Testis (tissue), 3 donors: Measurements from ENCODE around the gene NCSTN. TPM values are rescaled to one million over a fixed set of nuclear protein-coding genes. Genes with fewer than 3 reads are reported as not detected.

ENCODE experiments used
- DNase-seq: peaks from one replicate; pipeline ENCODE4 v3.0.0-alpha.2; 2019
- H3K27ac ChIP-seq, 2 donors: fragments of 200-600 bp; sonication (generic); one replicate each; pipeline ENCODE4 v1.5.1; 2019
- H3K27me3 ChIP-seq: fragments of 200-600 bp; sonication (generic); one replicate; pipeline ENCODE4 v1.5.1; 2019
- H3K36me3 ChIP-seq: fragments of 200-600 bp; sonication (generic); one replicate; pipeline ENCODE4 v1.5.1; 2017; ENCODE audit warnings: low read depth; ENCODE audit errors: missing control alignments
- H3K4me1 ChIP-seq: fragments of 200-600 bp; sonication (generic); one replicate; pipeline ENCODE4 v1.5.1; 2019
- H3K4me3 ChIP-seq, 2 donors: fragments of 200-600 bp; sonication (generic); one replicate each; pipeline ENCODE4 v1.5.1; 2017 to 2019
- H3K9me3 ChIP-seq: fragments of 200-600 bp; sonication (generic); one replicate; pipeline ENCODE4 v1.5.1; 2017
- POLR2A ChIP-seq: fragments of 450-650 bp; IDR thresholded peaks from one replicate; pipeline ENCODE4 v1.6.1; 2017; ENCODE audit warnings: antibody characterized with exemption, mild to moderate bottlenecking, moderate library complexity
- WGBS, 2 donors: methylation state at CpG; one replicate each; pipeline ENCODE4 v1.1.5; 2018; 5-methylcytosine and 5-hydroxymethylcytosine counted together
- intact Hi-C: fragments of 100-400 bp; cut with DNase I; formaldehyde crosslinking; loops from one replicate; pipeline ENCODE4 v1.15.1; 2023; ENCODE audit warnings: low total_unique reads
- polyA plus RNA-seq: library from polyadenylated mRNA; stranded (reverse); fragments of 350-450 nt; fragmentation: Illumina TruSeq; extraction: RNeasy Lipid Tissue Mini Kit (QIAGEN cat#74804); gene quantifications from one replicate; pipeline ENCODE4 v1.2.3, GENCODE V29; 2014; ENCODE audit warnings: low read depth, low replicate concordance; ENCODE audit not compliant: insufficient read depth
- total RNA-seq, 2 donors: library from RNA; depleted of rRNA; stranded (reverse); fragments of >200 nt; gene quantifications; one replicate each; pipeline ENCODE4 v1.2.3, GENCODE V29; 2016
- TF ChIP-seq, protein P1 (sequence below), 3 experiments: fragments of 450-650 bp in 2 of 3; fragments of 200-600 bp in 1 of 3; sonication (generic) in 1 of 3; IDR thresholded peaks; one replicate each; pipeline ENCODE4 v1.5.1; 2016 to 2019; ENCODE audit warnings: antibody characterized with exemption in 3 of 3, mild to moderate bottlenecking in 2 of 3, moderate library complexity in 1 of 3

The NCSTN gene
- total and polyA plus RNA-seq, 3 donors from 2014 or later, result 109 to 115 (median 112) TPM

DNA sequence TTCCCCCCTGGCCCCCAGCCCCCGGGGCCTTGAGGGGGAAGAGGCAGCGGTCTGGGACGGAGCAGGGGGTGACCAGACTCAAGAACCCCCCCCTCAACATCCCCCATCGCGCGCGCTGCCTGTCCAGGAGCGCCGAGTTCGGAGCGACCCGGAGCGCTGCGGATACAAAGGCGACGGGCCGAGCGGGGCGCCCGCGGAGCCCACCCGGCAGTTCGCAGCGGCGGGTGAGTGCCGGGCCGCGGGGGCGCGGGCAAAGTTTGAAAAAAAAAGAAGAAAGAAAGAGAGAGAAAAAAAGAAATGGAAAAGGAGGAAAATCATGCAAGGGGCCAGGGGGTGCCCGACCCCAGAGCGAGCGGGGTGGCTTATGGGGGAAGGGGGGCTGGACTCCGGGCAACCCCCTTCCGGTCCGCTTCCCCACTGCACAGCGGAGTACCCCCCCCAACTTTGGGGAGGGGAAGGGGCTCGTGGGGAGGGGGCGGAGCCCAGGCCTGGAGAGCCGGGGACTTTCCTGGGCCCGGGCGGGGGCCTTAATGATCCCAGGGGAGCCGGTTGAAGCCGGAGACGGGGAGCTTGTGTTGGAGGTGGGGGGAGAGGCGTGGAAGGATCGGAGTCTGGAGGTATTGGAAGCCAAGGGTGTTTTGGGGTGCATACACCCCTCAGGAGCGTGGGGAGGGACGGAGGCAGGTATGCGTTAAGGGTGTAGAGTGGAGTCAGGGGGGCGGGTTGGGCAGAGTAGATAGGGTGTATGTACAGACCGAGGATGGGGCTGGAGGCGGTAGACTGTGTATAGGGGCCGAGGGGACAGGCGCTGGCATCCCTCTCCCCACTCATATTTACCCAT is 57.7 kb downstream of the NCSTN start:
- WGBS, 2 donors, result 6% methylated on average over 43 to 55 of the region's 55 CpGs
- Histone ChIP-seq H3K36me3 (no peaks in the 10 kb centered on the region), H3K4me1 (peaks cover 11% of the 10 kb centered on the region), H3K27ac (peak overlapping the region in 1 of 2 donors; percentile 10), H3K4me3 (peak overlapping the region; percentile 74 to 85), H3K9me3 (no peaks in the 10 kb centered on the region), H3K27me3 (no peaks in the 10 kb centered on the region)
- TF ChIP-seq POLR2A, result no peak
- TF ChIP-seq, protein P1, sequence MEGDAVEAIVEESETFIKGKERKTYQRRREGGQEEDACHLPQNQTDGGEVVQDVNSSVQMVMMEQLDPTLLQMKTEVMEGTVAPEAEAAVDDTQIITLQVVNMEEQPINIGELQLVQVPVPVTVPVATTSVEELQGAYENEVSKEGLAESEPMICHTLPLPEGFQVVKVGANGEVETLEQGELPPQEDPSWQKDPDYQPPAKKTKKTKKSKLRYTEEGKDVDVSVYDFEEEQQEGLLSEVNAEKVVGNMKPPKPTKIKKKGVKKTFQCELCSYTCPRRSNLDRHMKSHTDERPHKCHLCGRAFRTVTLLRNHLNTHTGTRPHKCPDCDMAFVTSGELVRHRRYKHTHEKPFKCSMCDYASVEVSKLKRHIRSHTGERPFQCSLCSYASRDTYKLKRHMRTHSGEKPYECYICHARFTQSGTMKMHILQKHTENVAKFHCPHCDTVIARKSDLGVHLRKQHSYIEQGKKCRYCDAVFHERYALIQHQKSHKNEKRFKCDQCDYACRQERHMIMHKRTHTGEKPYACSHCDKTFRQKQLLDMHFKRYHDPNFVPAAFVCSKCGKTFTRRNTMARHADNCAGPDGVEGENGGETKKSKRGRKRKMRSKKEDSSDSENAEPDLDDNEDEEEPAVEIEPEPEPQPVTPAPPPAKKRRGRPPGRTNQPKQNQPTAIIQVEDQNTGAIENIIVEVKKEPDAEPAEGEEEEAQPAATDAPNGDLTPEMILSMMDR (IDR thresholded peaks at IDR 0.05), result no peak
- no peak for DNase-seq
- intact Hi-C loops, result no loop called here

DNA sequence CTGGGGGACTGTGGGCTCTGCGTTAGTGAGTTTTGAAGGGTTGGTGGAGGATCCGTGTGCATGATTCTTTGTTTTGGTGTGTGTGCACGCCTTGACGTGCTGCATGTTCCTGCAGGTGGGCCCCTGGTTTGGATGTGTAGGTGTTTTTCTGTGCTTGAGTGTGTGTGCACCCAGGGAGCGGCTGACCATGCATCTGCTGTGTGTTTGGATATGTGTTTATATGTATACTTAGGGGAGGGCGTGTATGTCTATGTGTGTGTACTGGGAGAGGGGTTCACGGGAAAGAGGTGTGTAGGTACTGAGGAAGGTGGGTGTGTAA is 58.3 kb downstream of the NCSTN start:
- Histone ChIP-seq H3K9me3 (no peaks in the 10 kb centered on the region), H3K4me3 (peak overlapping the region; percentile 74 to 85), H3K36me3 (no peaks in the 10 kb centered on the region), H3K27me3 (no peaks in the 10 kb centered on the region), H3K27ac (no peak overlapping the region), H3K4me1 (peaks cover 11% of the 10 kb centered on the region)
- intact Hi-C loops, result no loop called here
- TF ChIP-seq POLR2A, result no peak
- TF ChIP-seq, protein P1 (IDR thresholded peaks at IDR 0.05), result no peak
- DNase-seq, result no peak
- 42 to 52% methylated on average over 5 to 7 of the region's 7 CpGs for WGBS, 2 donors

DNA sequence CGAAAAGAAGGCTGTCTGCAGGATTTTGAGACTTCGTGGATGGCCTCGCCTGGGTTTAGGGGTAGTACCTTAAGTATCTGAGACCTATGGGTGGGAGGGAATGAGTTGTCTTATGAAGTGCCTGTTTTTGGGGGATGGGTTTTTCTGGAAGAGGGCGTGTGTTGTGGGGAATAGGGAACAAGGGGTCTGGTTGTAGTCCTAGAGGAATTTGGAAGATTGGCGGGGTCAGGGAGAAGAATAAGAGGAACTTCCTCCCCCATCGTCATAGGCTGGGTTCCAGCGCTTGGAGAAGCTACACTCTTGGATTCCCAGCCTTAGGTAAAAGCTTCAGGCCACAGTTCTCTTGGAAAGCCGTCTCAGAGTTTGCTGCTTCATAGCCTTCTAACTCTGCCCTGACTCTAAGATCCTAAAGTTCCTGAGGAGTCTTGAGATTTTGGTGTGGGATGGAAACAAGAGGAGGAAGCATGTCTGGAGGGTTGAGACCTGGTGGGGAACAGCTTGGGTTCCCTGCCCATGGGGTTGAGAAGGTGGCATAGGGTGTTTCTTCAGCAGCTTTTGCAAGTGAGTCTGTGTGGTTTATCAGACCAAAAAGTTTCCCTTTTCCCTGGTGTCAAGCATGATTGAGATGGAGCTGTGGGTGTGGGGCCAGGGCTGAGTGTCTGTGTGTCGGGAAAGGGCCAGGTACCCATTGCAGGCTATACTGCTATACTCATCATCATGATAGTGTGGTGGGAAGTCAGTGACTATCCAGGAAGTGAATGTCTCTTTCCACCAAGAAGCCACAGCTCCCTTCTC is 59.0 kb downstream of the NCSTN start:
- Histone ChIP-seq H3K36me3 (no peaks in the 10 kb centered on the region), H3K9me3 (no peaks in the 10 kb centered on the region), H3K4me1 (peaks cover 11% of the 10 kb centered on the region), H3K4me3 (no peak overlapping the region), H3K27me3 (no peaks in the 10 kb centered on the region), H3K27ac (no peak overlapping the region)
- no peak for TF ChIP-seq POLR2A
- TF ChIP-seq, protein P1 (IDR thresholded peaks at IDR 0.05), result no peak
- intact Hi-C loops, result no loop called here
- WGBS, 2 donors, result 45 to 50% methylated on average over 9 of the region's 9 CpGs
- DNase-seq, result no peak

DNA sequence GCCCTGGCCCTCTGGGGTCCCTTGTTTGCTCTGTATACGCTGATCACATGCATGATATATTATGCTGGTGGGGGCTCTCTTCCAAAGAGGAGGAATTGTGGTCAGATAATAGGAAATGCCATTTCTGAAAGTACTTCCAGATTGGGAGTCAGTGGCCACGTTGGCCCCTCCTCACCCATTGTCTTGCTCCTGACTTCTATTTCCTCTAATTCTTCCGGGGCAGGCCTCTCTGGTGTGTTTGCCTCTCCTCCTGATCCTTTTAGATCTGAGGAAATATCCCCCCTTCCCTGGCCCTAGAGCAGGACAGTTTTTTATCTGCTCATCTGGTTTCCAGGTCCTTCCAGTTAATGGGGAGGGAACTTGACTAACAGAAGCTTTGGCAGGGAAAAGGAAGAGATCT is 60.1 kb downstream of the NCSTN start:
- H3K27ac ChIP-seq, result no peak overlapping the region
- DNase-seq, result no peak
- no peaks in the 10 kb centered on the region for H3K9me3 ChIP-seq
- TF ChIP-seq, protein P1 (IDR thresholded peaks at IDR 0.05), result no peak
- no peak for TF ChIP-seq POLR2A
- H3K4me3 ChIP-seq, result no peak overlapping the region
- 70 to 78% methylated on average over 3 of the region's 3 CpGs for WGBS, 2 donors
- H3K4me1 ChIP-seq, result peaks cover 11% of the 10 kb centered on the region
- intact Hi-C loops, result no loop called here
- no peaks in the 10 kb centered on the region for H3K36me3 ChIP-seq
- no peaks in the 10 kb centered on the region for H3K27me3 ChIP-seq
